Sigmoid colon (tissue), 7 donors: ENCODE results near the gene ITGA5. TPM values are rescaled to one million over a fixed set of nuclear protein-coding genes. Genes with fewer than 3 reads are reported as not detected.

ENCODE experiments used
- DNase-seq: peaks from one replicate; pipeline ENCODE4 v3.0.0-alpha.2; 2019
- H3K27ac ChIP-seq, 4 donors: fragments of 200-600 bp; sonication (generic); one replicate each; pipeline ENCODE4 v1.5.1; 2016 to 2019; ENCODE audit warnings: mild to moderate bottlenecking in 1 of 4
- H3K27me3 ChIP-seq, 3 donors: fragments of 200-600 bp; sonication (generic); one replicate each; pipeline ENCODE4 v1.5.1; 2019; ENCODE audit warnings: mild to moderate bottlenecking in 1 of 3
- H3K36me3 ChIP-seq, 4 donors: fragments of 200-600 bp; sonication (generic); one replicate each; pipeline ENCODE4 v1.5.1; 2016 to 2019
- H3K4me1 ChIP-seq, 4 donors: fragments of 200-600 bp; sonication (generic); one replicate each; pipeline ENCODE4 v1.5.1; 2017 to 2019
- H3K4me3 ChIP-seq, 4 donors: fragments of 200-600 bp; sonication (generic); one replicate each; pipeline ENCODE4 v1.5.1; 2017 to 2019; ENCODE audit warnings: mild to moderate bottlenecking in 2 of 4, moderate library complexity in 1 of 4
- H3K9me3 ChIP-seq, 4 donors: fragments of 200-600 bp in 3 of 4; sonication (generic) in 3 of 4; one replicate each; pipeline versions ENCODE4 v1.5.1 to v1.6.1; 2013 to 2019
- EP300 ChIP-seq, 4 donors: sonication (generic); formaldehyde crosslinking; IDR thresholded peaks; one replicate each; pipeline ENCODE4 v1.6.1; 2017; ENCODE audit warnings: antibody characterized with exemption in 4 of 4
- POLR2A ChIP-seq, 2 donors: fragments of 450-650 bp; IDR thresholded peaks; one replicate each; pipeline ENCODE4 v1.6.1; 2016; ENCODE audit warnings: antibody characterized with exemption in 2 of 2, mild to moderate bottlenecking in 2 of 2, moderate library complexity in 2 of 2
- POLR2AphosphoS5 ChIP-seq, 4 donors: sonication (generic); formaldehyde crosslinking; IDR thresholded peaks; one replicate each; pipeline ENCODE4 v1.6.1; 2017; ENCODE audit warnings: antibody characterized with exemption in 4 of 4
- WGBS, 2 donors: extraction: QIAGEN DNeasy Blood & Tissue Kit; methylation state at CpG; one replicate each; pipeline ENCODE4 v1.1.7; 2013; 5-methylcytosine and 5-hydroxymethylcytosine counted together
- intact Hi-C: fragments of 100-400 bp; cut with DNase I; formaldehyde crosslinking; loops from one replicate; pipeline ENCODE4 v1.15.1; 2023
- polyA plus RNA-seq, 3 donors: library from polyadenylated mRNA; stranded (reverse); fragments of 200-250 nt; gene quantifications; one replicate each; pipeline ENCODE4 v1.2.3, GENCODE V29; 2013
- total RNA-seq, 4 donors: library from RNA; depleted of rRNA; stranded (reverse); fragments of >200 nt; gene quantifications; one replicate each; pipeline ENCODE4 v1.1.0, GENCODE V29; 2016
- TF ChIP-seq, protein P1 (sequence below), 4 experiments: fragments of 450-650 bp in 3 of 4; fragments of 200-600 bp in 1 of 4; IDR thresholded peaks; one replicate each; pipeline ENCODE4 v1.5.1; 2016 to 2019; ENCODE audit warnings: antibody characterized with exemption in 4 of 4, mild to moderate bottlenecking in 3 of 4, moderate library complexity in 2 of 4
- donor health status: healthy with polysubstance abuse.
- donor health status: Bipolar disorder and iron deficiency.
- donor health status: healthy.

ITGA5 gene
- total and polyA plus RNA-seq, 7 donors = 7.4 to 765 (median 200) TPM

DNA sequence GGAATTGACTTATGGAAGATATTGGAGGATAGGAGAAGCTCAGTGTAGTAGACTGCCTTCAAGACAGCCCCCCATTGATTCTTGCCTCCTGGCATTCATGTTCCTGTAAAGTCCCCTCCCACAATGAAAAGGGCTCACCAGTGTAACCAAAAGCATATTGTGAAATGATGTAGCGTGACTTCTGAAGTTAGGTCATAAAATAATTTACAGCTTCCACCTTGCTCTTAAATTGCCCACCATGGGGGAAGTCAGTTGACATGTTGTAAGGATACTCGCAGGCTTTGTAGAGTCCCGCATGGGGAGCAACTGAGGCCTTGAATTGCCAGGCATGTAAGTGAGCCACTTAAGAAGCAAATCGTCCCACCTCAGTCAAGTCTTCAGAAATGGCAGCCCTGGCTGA lies 29.3 kb upstream of the ITGA5 start:
- DNase-seq = no peak
- Histone ChIP-seq H3K4me3 (no peak overlapping the region), H3K36me3 (no peaks in the 10 kb centered on the region), H3K27me3 (no peaks in the 10 kb centered on the region), H3K9me3 (no peaks in the 10 kb centered on the region), H3K27ac (no peak overlapping the region), H3K4me1 (peaks cover 0 to 38% (median 11%) of the 10 kb centered on the region in 4 donors)
- TF ChIP-seq POLR2A (IDR thresholded peaks at IDR 0.05) (no peak), POLR2AphosphoS5 (IDR thresholded peaks at IDR 0.05) (no peak), EP300 (IDR thresholded peaks at IDR 0.05) (no peak)
- TF ChIP-seq, protein P1, sequence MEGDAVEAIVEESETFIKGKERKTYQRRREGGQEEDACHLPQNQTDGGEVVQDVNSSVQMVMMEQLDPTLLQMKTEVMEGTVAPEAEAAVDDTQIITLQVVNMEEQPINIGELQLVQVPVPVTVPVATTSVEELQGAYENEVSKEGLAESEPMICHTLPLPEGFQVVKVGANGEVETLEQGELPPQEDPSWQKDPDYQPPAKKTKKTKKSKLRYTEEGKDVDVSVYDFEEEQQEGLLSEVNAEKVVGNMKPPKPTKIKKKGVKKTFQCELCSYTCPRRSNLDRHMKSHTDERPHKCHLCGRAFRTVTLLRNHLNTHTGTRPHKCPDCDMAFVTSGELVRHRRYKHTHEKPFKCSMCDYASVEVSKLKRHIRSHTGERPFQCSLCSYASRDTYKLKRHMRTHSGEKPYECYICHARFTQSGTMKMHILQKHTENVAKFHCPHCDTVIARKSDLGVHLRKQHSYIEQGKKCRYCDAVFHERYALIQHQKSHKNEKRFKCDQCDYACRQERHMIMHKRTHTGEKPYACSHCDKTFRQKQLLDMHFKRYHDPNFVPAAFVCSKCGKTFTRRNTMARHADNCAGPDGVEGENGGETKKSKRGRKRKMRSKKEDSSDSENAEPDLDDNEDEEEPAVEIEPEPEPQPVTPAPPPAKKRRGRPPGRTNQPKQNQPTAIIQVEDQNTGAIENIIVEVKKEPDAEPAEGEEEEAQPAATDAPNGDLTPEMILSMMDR (IDR thresholded peaks at IDR 0.05) = no peak
- intact Hi-C loops = no loop called here
- 51 to 78% methylated on average over 4 of the region's 4 CpGs for WGBS, 2 donors

DNA sequence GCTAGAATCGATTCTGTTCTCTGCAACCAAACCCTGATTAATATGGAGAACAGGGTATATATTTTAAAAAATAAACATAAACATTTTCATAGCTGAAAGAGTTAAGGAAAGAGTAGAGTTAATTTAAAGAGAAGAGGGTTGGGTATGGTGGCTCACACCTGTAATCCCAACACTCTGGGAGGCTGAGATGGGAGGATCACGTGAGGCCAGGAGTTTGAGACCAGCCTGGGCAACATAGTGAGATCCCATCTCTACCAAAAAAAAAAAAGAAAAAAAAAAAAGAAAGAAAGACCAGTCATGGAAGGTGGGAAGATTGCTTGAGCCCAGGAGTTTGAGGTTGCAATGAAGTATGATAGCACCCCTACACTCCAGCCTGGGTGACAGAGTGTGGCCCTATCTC lies 28.9 kb upstream of the ITGA5 start:
- no peaks in the 10 kb centered on the region for H3K9me3 ChIP-seq
- H3K36me3 ChIP-seq = no peaks in the 10 kb centered on the region
- no peak overlapping the region for H3K27ac ChIP-seq
- H3K4me3 ChIP-seq = no peak overlapping the region
- TF ChIP-seq EP300 (IDR thresholded peaks at IDR 0.05) = no peak
- TF ChIP-seq, protein P1 (IDR thresholded peaks at IDR 0.05) = no peak
- no peak for TF ChIP-seq POLR2AphosphoS5 (IDR thresholded peaks at IDR 0.05)
- TF ChIP-seq POLR2A (IDR thresholded peaks at IDR 0.05) = no peak
- DNase-seq = no peak
- H3K4me1 ChIP-seq = peaks cover 0 to 37% (median 13%) of the 10 kb centered on the region in 4 donors
- intact Hi-C loops = no loop called here
- 90 to 92% methylated on average over 2 of the region's 2 CpGs for WGBS, 2 donors
- no peaks in the 10 kb centered on the region for H3K27me3 ChIP-seq

GRCh38 chr12:54444206-54444605 lies 25.1 kb upstream of the ITGA5 start:
- Histone ChIP-seq H3K36me3 (no peaks in the 10 kb centered on the region), H3K27me3 (no peaks in the 10 kb centered on the region), H3K27ac (no peak overlapping the region), H3K4me3 (no peak overlapping the region), H3K4me1 (peaks cover 0 to 58% (median 29%) of the 10 kb centered on the region in 4 donors), H3K9me3 (no peaks in the 10 kb centered on the region)
- intact Hi-C loops = no loop called here
- TF ChIP-seq POLR2AphosphoS5 (IDR thresholded peaks at IDR 0.05) = no peak
- TF ChIP-seq POLR2A (IDR thresholded peaks at IDR 0.05) = no peak
- TF ChIP-seq EP300 (IDR thresholded peaks at IDR 0.05) = no peak
- TF ChIP-seq, protein P1 (IDR thresholded peaks at IDR 0.05) = no peak
- no peak for DNase-seq

DNA sequence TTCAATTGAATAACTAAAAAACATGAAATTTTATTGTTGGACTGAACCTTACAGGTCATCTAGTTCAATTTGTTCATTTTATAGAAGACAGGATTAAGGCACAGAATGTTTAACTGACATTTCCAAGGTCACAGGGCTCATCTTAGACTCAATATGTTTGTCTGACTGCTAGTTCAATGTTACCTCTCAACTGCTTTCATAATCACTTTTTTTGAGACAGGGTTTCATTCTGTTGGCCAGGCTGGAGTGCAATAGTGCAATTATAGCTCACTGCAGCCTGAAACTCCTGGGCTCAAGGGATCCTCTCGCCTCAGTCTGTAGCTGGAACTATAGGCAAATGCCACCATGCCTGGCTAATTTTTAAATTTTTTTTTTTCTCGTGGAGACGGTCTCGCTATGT lies 24.4 kb upstream of the ITGA5 start:
- Histone ChIP-seq H3K4me1 (peaks cover 0 to 63% (median 36%) of the 10 kb centered on the region in 4 donors), H3K9me3 (no peaks in the 10 kb centered on the region), H3K27me3 (no peaks in the 10 kb centered on the region), H3K36me3 (no peaks in the 10 kb centered on the region), H3K27ac (peak overlapping the region in 3 of 4 donors; percentile 3 to 100 (median 37)), H3K4me3 (no peak overlapping the region)
- DNase-seq = no peak
- TF ChIP-seq, protein P1 (IDR thresholded peaks at IDR 0.05) = no peak
- TF ChIP-seq POLR2A (IDR thresholded peaks at IDR 0.05) (no peak), POLR2AphosphoS5 (IDR thresholded peaks at IDR 0.05) (no peak), EP300 (IDR thresholded peaks at IDR 0.05) (no peak)
- WGBS, 2 donors = 84 to 91% methylated on average over 4 of the region's 4 CpGs
- intact Hi-C loops = no loop called here

GRCh38 chr12:54442961-54443360 lies 23.9 kb upstream of the ITGA5 start:
- intact Hi-C loops = no loop called here
- Histone ChIP-seq H3K4me3 (no peak overlapping the region), H3K27me3 (no peaks in the 10 kb centered on the region), H3K36me3 (no peaks in the 10 kb centered on the region), H3K9me3 (no peaks in the 10 kb centered on the region), H3K27ac (peak overlapping the region in 3 of 4 donors; percentile 3 to 100 (median 37)), H3K4me1 (peaks cover 0 to 63% (median 39%) of the 10 kb centered on the region in 4 donors)
- 87 to 94% methylated on average over 1 of the region's 1 CpG for WGBS, 2 donors
- DNase-seq = no peak
- TF ChIP-seq POLR2A (IDR thresholded peaks at IDR 0.05) = no peak
- no peak for TF ChIP-seq EP300 (IDR thresholded peaks at IDR 0.05)
- TF ChIP-seq POLR2AphosphoS5 (IDR thresholded peaks at IDR 0.05) = no peak
- TF ChIP-seq, protein P1 (IDR thresholded peaks at IDR 0.05) = no peak
